Hematopoietic multipotent progenitor cell treated with erythropoietin and hydrocortisone succinate and interleukin-3 and kit ligand, for 6 days (in vitro differentiated cells): ENCODE results near the gene SLC17A6.

Source experiments
- DNase-seq: peaks from one replicate; pipeline ENCODE4 v3.0.0-alpha.2; 2015

SLC17A6 gene

DNA sequence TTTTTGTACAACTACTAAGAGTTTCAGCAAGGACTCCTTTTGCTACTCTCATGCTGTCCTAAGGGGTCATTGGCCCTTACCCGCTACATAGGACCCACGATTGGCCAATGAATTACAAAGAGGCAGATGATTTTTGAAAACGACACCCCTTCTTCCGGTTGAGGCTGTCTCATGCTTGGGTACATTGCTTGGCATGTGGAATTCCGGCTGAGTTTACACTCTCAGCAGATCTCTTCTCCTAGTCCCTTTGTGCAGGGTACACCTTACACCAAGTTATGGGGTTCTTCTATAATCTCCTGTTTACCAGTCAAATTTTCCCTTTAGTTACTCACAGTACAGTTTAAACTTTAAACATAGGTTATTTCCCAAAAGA lies 52.1 kb downstream of the SLC17A6 start:
- no peak for DNase-seq

DNA sequence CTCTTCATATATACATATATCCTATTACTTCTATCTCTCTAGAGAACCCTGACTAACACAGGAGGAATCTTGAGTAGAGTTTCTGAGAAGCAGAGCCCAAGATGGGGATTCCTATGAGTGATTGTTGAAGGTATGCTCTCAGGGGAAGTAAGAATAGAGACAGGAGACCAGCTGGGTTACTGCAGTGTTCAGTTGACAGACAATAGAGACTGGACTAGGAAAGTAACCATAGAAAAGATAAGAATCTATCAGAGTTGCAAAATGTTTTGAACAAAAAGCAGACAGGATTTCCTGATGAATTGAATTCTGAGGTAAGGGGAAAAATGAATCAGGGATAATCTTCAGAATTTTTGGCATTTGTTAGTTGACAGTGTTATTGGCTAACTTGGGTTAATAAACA lies 54.4 kb downstream of the SLC17A6 start:
- DNase-seq: no peak

DNA sequence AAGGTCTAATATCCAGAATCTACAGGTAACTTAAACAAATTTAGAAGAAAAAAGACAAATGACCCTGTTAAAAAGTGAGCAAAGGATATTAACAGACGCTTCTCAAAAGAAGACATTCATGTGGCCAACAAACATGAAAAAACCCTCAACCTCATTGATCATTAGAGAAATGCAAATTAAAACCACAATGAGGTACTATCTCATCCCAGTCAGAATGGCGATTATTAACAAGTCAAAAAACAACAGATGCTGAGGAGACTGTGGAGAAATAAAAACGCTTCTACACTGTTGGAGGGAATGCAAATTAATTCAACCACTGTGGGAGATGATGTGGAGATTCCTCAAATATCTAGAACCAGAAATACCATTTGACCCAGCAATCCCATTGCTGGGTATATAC lies 67.2 kb downstream of the SLC17A6 start:
- DNase-seq: no peak

DNA sequence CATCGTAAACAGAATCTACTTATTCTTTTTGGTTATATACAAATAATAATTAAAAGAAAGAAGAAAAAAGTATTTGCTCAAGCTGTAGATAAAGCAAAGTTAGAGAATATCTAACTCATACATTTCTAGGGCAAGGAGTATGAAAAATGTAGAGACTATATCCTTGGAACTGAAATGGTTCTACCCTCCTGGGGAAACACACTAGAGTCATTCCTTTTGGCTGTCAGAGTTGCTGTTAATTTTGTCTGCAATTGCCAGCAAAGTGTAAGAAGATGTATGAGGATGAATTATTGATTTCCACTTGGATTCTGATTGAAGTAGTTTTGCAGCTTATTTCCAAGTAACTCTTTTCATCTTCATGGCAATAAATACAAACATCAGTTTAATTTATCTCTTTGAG lies 69.1 kb downstream of the SLC17A6 start:
- no peak for DNase-seq

DNA sequence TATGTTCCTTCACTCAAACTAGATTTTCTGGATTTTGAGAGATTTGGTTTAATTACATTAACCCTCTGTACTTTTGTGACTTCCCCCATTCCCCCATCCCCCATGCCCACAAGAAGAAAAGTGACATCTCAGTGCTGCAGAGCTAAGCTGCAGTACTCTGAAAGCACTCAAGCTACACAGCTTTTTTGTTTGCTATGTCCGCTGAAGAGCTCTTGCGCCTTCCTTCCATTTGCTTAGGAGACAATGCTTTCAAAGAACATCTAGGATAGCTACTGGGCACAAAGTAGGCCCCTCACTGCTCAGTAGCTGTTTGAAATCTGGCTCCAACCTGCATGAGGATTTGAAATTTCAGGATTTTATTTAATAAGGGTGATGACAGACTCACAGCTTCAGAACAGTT lies 69.7 kb downstream of the SLC17A6 start:
- DNase-seq: no peak

GRCh38 chr11:22415476-22415875 lies 77.3 kb downstream of the SLC17A6 start:
- no peak for DNase-seq

DNA sequence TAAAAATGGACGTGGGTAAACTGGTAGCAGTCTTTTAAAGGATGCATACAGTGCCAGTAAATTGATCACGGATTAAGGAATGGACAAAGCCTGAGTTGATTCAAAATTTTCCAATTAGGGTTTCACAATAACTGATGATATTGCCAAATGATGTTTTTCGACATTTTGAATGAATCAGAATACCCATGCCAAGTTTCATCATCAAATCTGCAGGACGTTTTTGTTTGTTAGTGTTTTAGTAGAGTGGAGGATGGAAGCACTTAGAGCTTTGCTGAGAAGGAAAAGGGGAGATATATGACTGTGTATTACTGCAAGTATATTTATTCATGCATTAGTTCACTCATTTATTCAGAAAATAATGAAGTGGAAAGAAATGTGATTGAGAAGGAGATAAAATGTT lies 78.3 kb downstream of the SLC17A6 start:
- DNase-seq: no peak

DNA sequence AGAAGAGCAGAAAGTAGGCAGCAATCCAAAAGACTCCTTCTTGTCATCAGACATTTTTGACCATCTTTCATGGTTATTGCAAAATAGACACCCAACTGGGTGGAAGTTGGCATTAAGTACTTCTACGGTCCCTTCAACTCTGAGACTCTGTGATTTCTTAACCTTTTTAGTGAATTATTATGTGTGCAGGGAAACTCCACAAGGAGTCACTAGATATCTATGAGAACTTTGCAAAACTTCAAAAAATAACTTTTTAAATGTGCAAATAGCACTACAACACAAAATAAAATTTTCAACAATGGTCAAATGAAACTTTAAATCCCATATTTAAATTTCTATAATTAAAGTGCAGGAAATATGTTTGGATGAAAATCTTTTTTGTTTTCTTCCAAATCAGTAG lies 88.7 kb downstream of the SLC17A6 start:
- DNase-seq: no peak
